ENCODE data around the gene EML6. TPM values are rescaled to one million over a fixed set of nuclear protein-coding genes. Genes with fewer than 3 reads are reported as not detected.

Gene EML6
- total RNA-seq, 1 donor from 2014 or later = 1.1 TPM

DNA sequence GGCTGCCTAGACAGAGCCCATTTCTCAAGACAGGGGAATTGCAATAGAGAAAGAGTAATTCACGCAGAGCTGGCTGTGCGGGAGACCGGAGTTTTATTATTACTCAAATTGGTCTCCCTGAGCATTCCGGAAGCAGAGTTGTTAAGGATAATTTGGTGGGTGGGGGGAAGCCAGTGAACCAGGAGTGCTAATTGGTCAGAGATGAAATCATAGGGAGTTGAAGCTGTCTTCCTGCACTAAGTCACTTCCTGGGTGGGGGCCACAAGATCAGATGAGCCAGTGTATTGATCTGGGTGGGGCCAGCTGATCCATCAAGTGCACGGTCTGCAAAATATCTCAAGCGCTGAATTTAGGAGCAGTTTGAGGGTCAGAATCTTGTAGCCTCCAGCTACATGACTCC is 242.0 kb downstream of the EML6 start:
- Mint-ChIP-seq H3K27ac (ENCODE audit: unreplicated experiment) (no peak overlapping the region), H3K36me3 (ENCODE audit: unreplicated experiment) (peaks cover 36% of the 10 kb centered on the region), H3K27me3 (ENCODE audit: unreplicated experiment) (no peaks in the 10 kb centered on the region), H3K9me3 (ENCODE audit: unreplicated experiment) (no peaks in the 10 kb centered on the region), H3K4me1 (ENCODE audit: unreplicated experiment) (peaks cover 20% of the 10 kb centered on the region), H3K4me3 (ENCODE audit: unreplicated experiment) (no peak overlapping the region)
- no peak for DNase-seq (ENCODE audit: extremely low spot score, unreplicated experiment)
- TF ChIP-seq, protein P1, sequence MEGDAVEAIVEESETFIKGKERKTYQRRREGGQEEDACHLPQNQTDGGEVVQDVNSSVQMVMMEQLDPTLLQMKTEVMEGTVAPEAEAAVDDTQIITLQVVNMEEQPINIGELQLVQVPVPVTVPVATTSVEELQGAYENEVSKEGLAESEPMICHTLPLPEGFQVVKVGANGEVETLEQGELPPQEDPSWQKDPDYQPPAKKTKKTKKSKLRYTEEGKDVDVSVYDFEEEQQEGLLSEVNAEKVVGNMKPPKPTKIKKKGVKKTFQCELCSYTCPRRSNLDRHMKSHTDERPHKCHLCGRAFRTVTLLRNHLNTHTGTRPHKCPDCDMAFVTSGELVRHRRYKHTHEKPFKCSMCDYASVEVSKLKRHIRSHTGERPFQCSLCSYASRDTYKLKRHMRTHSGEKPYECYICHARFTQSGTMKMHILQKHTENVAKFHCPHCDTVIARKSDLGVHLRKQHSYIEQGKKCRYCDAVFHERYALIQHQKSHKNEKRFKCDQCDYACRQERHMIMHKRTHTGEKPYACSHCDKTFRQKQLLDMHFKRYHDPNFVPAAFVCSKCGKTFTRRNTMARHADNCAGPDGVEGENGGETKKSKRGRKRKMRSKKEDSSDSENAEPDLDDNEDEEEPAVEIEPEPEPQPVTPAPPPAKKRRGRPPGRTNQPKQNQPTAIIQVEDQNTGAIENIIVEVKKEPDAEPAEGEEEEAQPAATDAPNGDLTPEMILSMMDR (IDR thresholded peaks at IDR 0.05) = no peak

DNA sequence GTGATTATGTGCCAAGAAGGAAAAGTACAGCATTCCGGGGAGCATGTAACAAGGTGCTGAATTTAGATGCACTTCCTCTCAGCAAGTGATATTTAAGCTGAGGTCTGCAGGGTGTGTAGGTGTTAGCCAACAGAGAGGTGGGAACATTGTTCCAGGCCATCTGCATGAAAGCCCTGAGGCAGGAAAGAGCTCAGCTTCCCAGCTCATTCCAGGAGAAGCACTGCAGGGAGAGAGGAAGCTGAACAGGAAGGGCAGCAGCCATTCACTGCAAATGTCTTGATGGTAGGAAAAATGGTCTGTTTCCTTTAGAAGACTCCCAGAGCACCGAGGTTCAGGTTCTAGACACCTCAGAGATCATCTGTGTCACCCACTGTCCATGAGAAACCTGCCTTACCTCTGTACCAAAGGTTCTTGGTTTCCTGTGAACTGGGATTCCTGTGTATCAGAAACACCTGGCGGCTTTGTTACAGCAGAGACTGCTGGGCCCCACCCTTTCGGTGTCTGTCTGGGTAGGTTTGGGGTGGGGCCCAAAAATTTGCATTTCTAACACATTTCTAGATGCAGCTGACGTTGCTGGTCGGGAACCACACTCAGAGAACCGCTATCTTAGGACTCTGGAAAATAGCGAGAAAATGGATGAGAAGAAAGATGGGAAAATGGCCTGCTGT is 242.8 kb downstream of the EML6 start:
- peaks cover 20% of the 10 kb centered on the region for H3K4me1 Mint-ChIP-seq (ENCODE audit: unreplicated experiment)
- peaks cover 38% of the 10 kb centered on the region for H3K36me3 Mint-ChIP-seq (ENCODE audit: unreplicated experiment)
- H3K27ac Mint-ChIP-seq (ENCODE audit: unreplicated experiment) = peak overlapping the region; percentile 23
- TF ChIP-seq, protein P1 (IDR thresholded peaks at IDR 0.05) = no peak
- no peak overlapping the region for H3K4me3 Mint-ChIP-seq (ENCODE audit: unreplicated experiment)
- H3K27me3 Mint-ChIP-seq (ENCODE audit: unreplicated experiment) = no peaks in the 10 kb centered on the region
- H3K9me3 Mint-ChIP-seq (ENCODE audit: unreplicated experiment) = no peaks in the 10 kb centered on the region
- DNase-seq (ENCODE audit: extremely low spot score, unreplicated experiment) = no peak

DNA sequence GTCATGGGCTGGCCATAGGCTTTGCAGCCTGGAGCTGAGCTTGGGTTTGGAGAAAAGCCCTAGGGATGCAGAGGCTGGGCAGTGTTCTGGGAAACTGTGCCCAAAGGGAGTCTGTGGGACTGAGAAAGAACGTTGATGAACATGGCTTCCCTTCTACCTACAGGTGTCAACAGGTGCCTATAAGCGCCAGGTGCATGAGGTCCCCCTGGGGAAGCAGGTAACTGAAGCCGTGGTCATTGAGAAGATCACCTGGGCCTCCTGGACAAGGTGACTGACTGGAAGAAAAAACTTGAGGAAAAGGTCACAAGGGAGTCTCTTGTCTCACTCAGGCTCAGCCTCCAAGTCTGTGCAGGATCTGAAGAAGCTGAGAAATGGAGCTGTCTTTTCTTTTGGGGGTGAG is 243.4 kb downstream of the EML6 start:
- Mint-ChIP-seq H3K27me3 (ENCODE audit: unreplicated experiment) (no peaks in the 10 kb centered on the region), H3K4me1 (ENCODE audit: unreplicated experiment) (peaks cover 20% of the 10 kb centered on the region), H3K4me3 (ENCODE audit: unreplicated experiment) (no peak overlapping the region), H3K36me3 (ENCODE audit: unreplicated experiment) (peaks cover 41% of the 10 kb centered on the region), H3K9me3 (ENCODE audit: unreplicated experiment) (no peaks in the 10 kb centered on the region), H3K27ac (ENCODE audit: unreplicated experiment) (no peak overlapping the region)
- no peak for DNase-seq (ENCODE audit: extremely low spot score, unreplicated experiment)
- TF ChIP-seq, protein P1 (IDR thresholded peaks at IDR 0.05) = no peak

DNA sequence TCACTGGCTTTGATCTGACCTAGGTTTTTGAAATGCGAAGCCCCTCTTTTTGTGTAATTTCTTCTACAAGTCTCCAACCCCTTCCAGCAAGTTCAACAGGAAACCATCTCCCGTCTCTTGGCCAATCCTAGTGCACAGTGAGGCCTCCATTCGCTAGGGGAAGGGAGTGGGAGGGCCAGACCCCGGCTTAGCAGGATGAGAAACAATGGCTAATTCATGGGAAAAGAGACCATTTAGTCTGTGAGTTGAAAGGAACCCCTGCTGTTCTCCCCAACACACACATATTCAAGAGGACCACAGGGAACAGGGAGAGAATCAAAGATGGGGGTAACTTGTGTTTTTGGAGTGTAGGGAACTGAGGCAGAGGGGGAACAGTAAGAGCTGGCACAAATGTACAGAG is 243.8 kb downstream of the EML6 start:
- H3K36me3 Mint-ChIP-seq (ENCODE audit: unreplicated experiment) = peaks cover 41% of the 10 kb centered on the region
- peaks cover 20% of the 10 kb centered on the region for H3K4me1 Mint-ChIP-seq (ENCODE audit: unreplicated experiment)
- DNase-seq (ENCODE audit: extremely low spot score, unreplicated experiment) = no peak
- H3K9me3 Mint-ChIP-seq (ENCODE audit: unreplicated experiment) = no peaks in the 10 kb centered on the region
- H3K27me3 Mint-ChIP-seq (ENCODE audit: unreplicated experiment) = no peaks in the 10 kb centered on the region
- TF ChIP-seq, protein P1 (IDR thresholded peaks at IDR 0.05) = no peak
- H3K4me3 Mint-ChIP-seq (ENCODE audit: unreplicated experiment) = no peak overlapping the region
- H3K27ac Mint-ChIP-seq (ENCODE audit: unreplicated experiment) = no peak overlapping the region

DNA sequence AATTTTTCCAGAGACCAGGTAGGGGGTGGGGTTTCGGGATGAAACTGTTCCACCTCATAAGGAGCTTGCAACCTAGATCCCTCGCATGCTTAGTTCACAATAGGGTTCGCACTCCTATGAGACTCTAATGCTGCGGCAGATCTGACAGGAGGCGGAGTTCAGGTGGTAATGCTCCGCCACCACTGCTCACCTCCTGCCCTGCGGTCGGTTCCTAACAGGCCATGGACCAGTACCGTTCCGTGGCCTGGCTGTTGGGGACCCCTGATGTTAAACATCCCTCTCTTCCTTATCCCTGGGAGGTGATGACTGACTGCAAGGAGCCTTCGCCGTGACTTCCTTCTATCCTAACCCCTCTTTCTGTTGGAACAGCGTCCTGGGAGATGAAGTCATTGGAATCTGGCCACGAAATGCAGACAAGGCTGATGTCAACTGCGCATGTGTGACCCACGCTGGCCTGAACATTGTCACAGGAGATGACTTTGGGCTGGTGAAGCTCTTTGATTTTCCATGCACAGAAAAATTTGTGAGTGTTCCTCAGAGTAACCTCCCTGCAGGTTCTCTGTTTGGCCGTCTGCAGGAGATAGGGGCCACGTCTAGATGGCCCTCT is 244.4 kb downstream of the EML6 start:
- peaks cover 22% of the 10 kb centered on the region for H3K4me1 Mint-ChIP-seq (ENCODE audit: unreplicated experiment)
- no peak for DNase-seq (ENCODE audit: extremely low spot score, unreplicated experiment)
- H3K27me3 Mint-ChIP-seq (ENCODE audit: unreplicated experiment) = no peaks in the 10 kb centered on the region
- TF ChIP-seq, protein P1 (IDR thresholded peaks at IDR 0.05) = no peak
- peaks cover 44% of the 10 kb centered on the region for H3K36me3 Mint-ChIP-seq (ENCODE audit: unreplicated experiment)
- H3K27ac Mint-ChIP-seq (ENCODE audit: unreplicated experiment) = no peak overlapping the region
- H3K9me3 Mint-ChIP-seq (ENCODE audit: unreplicated experiment) = no peaks in the 10 kb centered on the region
- H3K4me3 Mint-ChIP-seq (ENCODE audit: unreplicated experiment) = no peak overlapping the region
